ENCODE results near the gene S100A11. TPM values are rescaled to one million over a fixed set of nuclear protein-coding genes. Genes with fewer than 3 reads are reported as not detected.

Gene S100A11
- total RNA-seq, 1 experiment from 2014 or later: 126 TPM

- Mint-ChIP-seq H3K27ac (no peak overlapping the region), H3K4me1 (peaks cover 25% of the 10 kb centered on the region), H3K36me3 (no peaks in the 10 kb centered on the region), H3K9me3 (no peaks in the 10 kb centered on the region), H3K27me3 (ENCODE audit: low read depth) (peaks cover 5% of the 10 kb centered on the region; the same call in 1 of the 2 replicates), H3K4me3 (no peak overlapping the region)
- TF ChIP-seq KAT7 (CRISPR knock-in tag; IDR thresholded peaks at IDR 0.05; ENCODE audit: borderline replicate concordance) (no peak), FOXP4 (CRISPR knock-in tag; IDR thresholded peaks at IDR 0.05) (no peak), PREB (CRISPR knock-in tag; IDR thresholded peaks at IDR 0.05; ENCODE audit: borderline replicate concordance) (no peak), AR (CRISPR knock-in tag; IDR thresholded peaks at IDR 0.05) (no peak)
- CTCF ChIA-PET: interaction anchor here (7.3 to 7.9 kb wide), 2 partner anchors 30 to 65 kb away, joined by 149 to 293 read pairs; no protein-coding TSS in a partner anchor
- DNase-seq (ENCODE audit: low spot score) (no peak), ATAC-seq (no peak)
- POLR2A ChIA-PET: no interaction called here
These were observed 38.0 kb downstream of the S100A11 start for GRCh38 chr1:151998611-151999362.

- Mint-ChIP-seq H3K36me3 (no peaks in the 10 kb centered on the region), H3K4me3 (no peak overlapping the region), H3K9me3 (no peaks in the 10 kb centered on the region), H3K27me3 (ENCODE audit: low read depth) (peaks cover 8% of the 10 kb centered on the region; the same call in 1 of the 2 replicates), H3K4me1 (peaks cover 34% of the 10 kb centered on the region), H3K27ac (no peak overlapping the region)
- ChIA-PET CTCF (interaction anchor here (1.0 kb wide), 1 partner anchor 88 kb away, joined by 3 read pairs; the partner anchor contains the start of gene THEM4), POLR2A (no interaction called here)
- ATAC-seq (no peak), DNase-seq (ENCODE audit: low spot score) (no peak)
- no peak for TF ChIP-seq ETV6 (CRISPR knock-in tag; IDR thresholded peaks at IDR 0.05)
- TF ChIP-seq E2F4 (CRISPR knock-in tag; IDR thresholded peaks at IDR 0.05; ENCODE audit: borderline replicate concordance, low read depth): no peak
- no peak for TF ChIP-seq PRRX2 (CRISPR knock-in tag; IDR thresholded peaks at IDR 0.05)
- TF ChIP-seq MXD4 (CRISPR knock-in tag; IDR thresholded peaks at IDR 0.05; ENCODE audit: borderline replicate concordance): no peak
- TF ChIP-seq ZNF281 (CRISPR knock-in tag; IDR thresholded peaks at IDR 0.05): no peak
- TF ChIP-seq AFF4 (CRISPR knock-in tag; IDR thresholded peaks at IDR 0.05; ENCODE audit: borderline replicate concordance): no peak
- TF ChIP-seq NFATC4 (CRISPR knock-in tag; IDR thresholded peaks at IDR 0.05): no peak
- no peak for TF ChIP-seq ZBTB21 (CRISPR knock-in tag; IDR thresholded peaks at IDR 0.05; ENCODE audit: borderline replicate concordance)
- no peak for TF ChIP-seq MYBL2 (CRISPR knock-in tag; IDR thresholded peaks at IDR 0.05)
- no peak for TF ChIP-seq STAT6 (CRISPR knock-in tag; conservative IDR thresholded peaks at IDR 0.05; ENCODE audit: low read depth)
- no peak for TF ChIP-seq IRF1 (CRISPR knock-in tag; IDR thresholded peaks at IDR 0.05)
These were observed 39.6 kb downstream of the S100A11 start for GRCh38 chr1:151997284-151997570.
